ENCODE data around the gene DLGAP4. TPM values are rescaled to one million over a fixed set of nuclear protein-coding genes. Genes with fewer than 3 reads are reported as not detected.
A peak's percentile ranks its signal among the peaks of the same experiment; 100 is the strongest.

DLGAP4 gene
- total and polyA plus RNA-seq, 8 donors, result 15.1 to 92.2 (median 33.5) TPM

DNA sequence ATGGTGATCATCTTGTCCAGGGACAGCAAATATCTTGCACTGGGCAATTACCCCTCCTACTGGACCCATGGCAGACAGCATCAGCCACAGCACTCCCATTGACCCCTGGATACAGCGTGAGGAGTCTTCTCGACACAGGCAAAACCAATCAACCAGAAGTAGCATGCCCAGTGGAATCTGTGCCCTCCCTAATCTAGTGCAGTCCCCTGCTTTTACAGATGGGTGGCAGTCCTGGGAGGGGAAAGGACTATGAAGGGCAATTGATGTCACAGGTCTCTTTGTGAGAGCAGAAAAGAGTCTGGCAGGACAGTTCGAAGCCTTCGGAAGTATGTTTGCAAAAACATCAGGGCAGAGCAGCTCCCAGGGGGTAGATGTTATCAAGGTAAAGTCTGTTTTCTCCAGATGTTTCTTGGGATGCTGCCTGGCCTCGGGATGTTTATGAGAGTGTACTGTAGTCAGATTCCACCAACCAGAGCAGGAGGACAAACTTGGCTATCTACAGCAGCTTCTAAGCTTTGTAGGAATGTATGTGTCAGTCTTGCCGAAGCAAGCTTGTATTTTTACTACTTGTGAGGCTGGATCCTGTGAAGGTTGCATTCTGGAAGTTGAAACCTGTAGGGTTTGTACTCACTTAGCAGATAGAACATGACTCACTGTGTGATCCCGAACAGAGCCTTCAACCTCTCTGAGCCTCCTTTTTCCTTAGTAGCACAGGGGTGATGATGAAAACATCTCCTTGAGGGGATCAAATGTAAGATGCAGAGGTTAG, 172.2 kb downstream of the DLGAP4 start:
- TF ChIP-seq, protein P1, sequence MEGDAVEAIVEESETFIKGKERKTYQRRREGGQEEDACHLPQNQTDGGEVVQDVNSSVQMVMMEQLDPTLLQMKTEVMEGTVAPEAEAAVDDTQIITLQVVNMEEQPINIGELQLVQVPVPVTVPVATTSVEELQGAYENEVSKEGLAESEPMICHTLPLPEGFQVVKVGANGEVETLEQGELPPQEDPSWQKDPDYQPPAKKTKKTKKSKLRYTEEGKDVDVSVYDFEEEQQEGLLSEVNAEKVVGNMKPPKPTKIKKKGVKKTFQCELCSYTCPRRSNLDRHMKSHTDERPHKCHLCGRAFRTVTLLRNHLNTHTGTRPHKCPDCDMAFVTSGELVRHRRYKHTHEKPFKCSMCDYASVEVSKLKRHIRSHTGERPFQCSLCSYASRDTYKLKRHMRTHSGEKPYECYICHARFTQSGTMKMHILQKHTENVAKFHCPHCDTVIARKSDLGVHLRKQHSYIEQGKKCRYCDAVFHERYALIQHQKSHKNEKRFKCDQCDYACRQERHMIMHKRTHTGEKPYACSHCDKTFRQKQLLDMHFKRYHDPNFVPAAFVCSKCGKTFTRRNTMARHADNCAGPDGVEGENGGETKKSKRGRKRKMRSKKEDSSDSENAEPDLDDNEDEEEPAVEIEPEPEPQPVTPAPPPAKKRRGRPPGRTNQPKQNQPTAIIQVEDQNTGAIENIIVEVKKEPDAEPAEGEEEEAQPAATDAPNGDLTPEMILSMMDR (IDR thresholded peaks at IDR 0.05), result no peak
- 72 to 82% (median 77%) methylated on average over 7 of the region's 7 CpGs for WGBS, 5 donors
- peaks cover 46 to 80% (median 61%) of the 10 kb centered on the region in 4 donors for H3K4me1 ChIP-seq
- no peak overlapping the region for H3K27ac ChIP-seq
- intact Hi-C loops (cut with DNase I; ENCODE audit: low total_unique reads), result no loop called here
- H3K27me3 ChIP-seq, result no peaks in the 10 kb centered on the region
- no peak overlapping the region for H3K4me3 ChIP-seq
- no peaks in the 10 kb centered on the region for H3K9me3 ChIP-seq
- H3K36me3 ChIP-seq, result peaks cover 0 to 3% (median 0%) of the 10 kb centered on the region in 4 donors
- no peak for DNase-seq

DNA sequence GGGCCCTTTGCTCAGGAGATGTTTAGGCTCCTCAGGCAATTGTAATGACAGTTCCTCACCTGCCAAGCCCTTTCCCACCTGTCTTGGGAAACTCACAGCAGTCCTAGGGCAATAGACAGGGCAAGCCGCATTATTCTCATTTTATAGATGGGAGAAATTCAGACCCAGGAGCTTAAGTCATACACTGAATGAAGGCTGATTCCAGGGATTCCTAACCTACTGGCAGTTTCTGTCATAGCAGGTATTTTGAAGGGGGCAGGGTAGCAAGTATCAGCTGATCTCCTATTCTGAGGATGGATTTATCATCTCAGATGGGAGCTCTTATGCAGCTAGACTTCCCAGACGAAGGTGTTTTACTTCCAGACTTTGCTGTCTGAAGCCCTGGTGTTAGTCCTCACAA, 173.8 kb downstream of the DLGAP4 start:
- H3K4me1 ChIP-seq, result peaks cover 45 to 80% (median 61%) of the 10 kb centered on the region in 4 donors
- H3K27ac ChIP-seq, result peak overlapping the region in 1 of 5 donors; percentile 47
- H3K36me3 ChIP-seq, result peaks cover 0 to 3% (median 0%) of the 10 kb centered on the region in 4 donors
- DNase-seq, result no peak
- intact Hi-C loops (cut with DNase I; ENCODE audit: low total_unique reads), result no loop called here
- WGBS, 5 donors, result 84 to 100% (median 94%) methylated on average over 2 of the region's 2 CpGs
- no peak for TF ChIP-seq POLR2AphosphoS5 (IDR thresholded peaks at IDR 0.05)
- TF ChIP-seq, protein P1 (IDR thresholded peaks at IDR 0.05), result no peak
- TF ChIP-seq EP300 (IDR thresholded peaks at IDR 0.05), result no peak
- no peak for TF ChIP-seq POLR2A (IDR thresholded peaks at IDR 0.05)
- H3K9me3 ChIP-seq, result no peaks in the 10 kb centered on the region
- no peak overlapping the region for H3K4me3 ChIP-seq
- no peaks in the 10 kb centered on the region for H3K27me3 ChIP-seq

DNA sequence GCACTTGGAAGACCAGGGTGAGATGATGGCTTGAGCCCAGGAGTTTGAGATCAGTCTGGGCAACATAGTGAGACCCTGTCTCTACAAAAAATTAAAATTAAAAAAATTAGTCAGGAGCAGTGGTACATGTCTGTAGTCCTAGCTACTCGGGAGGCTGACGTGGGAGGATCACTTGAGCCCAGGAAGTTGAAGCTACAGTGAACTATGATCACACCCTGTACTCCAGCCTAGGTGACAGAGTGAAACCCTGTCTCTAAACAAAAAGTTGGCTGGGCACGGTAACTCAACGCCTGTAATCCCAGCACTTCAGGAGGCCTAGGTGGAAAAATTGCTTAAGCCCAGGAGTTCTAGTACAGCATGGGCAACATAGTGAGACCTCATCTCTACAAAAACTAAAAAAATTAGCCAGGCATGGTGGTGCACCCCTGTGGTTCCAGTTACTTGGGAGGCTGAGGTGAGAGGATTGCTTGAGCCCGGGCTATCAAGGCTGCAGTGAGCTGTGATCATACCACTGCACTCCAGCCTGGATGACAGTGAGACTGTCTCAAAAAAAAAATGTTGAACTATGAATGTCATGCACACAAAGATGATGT, 174.4 kb downstream of the DLGAP4 start:
- TF ChIP-seq EP300 (IDR thresholded peaks at IDR 0.05) (no peak), POLR2AphosphoS5 (IDR thresholded peaks at IDR 0.05) (no peak), POLR2A (IDR thresholded peaks at IDR 0.05) (no peak)
- TF ChIP-seq, protein P1 (IDR thresholded peaks at IDR 0.05), result no peak
- peaks cover 0 to 3% (median 0%) of the 10 kb centered on the region in 4 donors for H3K36me3 ChIP-seq
- H3K27me3 ChIP-seq, result no peaks in the 10 kb centered on the region
- WGBS, 5 donors, result 62 to 82% (median 72%) methylated on average over 5 of the region's 5 CpGs
- H3K9me3 ChIP-seq, result no peaks in the 10 kb centered on the region
- no peak for DNase-seq
- H3K4me1 ChIP-seq, result peaks cover 44 to 82% (median 62%) of the 10 kb centered on the region in 4 donors
- intact Hi-C loops (cut with DNase I; ENCODE audit: low total_unique reads), result no loop called here
- H3K27ac ChIP-seq, result peak overlapping the region in 1 of 5 donors; percentile 47
- no peak overlapping the region for H3K4me3 ChIP-seq

DNA sequence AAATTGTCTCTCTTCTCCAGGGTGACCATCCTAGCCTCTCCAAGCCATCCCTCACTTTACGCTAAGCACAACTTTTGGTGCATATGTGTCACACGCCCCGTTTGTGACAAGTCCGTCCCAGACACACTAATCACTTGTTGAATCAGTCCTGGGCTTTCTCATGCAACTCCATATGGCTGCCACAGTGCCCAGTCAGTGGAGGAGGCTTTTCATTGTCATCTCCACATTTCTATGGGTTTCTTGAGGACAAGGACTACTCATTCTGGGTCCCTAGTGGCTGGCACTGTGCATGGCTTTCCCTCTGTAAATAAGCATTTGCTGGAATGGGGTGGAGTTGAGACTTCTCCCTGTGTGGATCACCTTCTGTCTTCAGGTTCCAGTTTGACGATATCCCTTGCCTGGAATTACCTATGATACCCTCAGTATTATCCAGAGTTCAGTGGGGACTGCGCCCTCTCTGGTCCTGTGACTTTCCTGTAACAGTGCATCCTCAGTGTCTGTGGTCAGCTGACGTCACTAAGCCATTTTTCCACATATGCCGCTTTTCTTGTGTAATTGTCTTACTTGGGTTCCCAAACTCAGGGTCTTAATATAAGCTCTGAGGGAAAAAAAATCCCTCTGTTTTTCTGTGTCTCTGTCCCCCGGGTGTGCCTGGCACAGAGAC, 175.4 kb downstream of the DLGAP4 start:
- no peaks in the 10 kb centered on the region for H3K9me3 ChIP-seq
- peaks cover 0 to 3% (median 0%) of the 10 kb centered on the region in 4 donors for H3K36me3 ChIP-seq
- TF ChIP-seq EP300 (IDR thresholded peaks at IDR 0.05) (no peak), POLR2A (IDR thresholded peaks at IDR 0.05) (no peak), POLR2AphosphoS5 (IDR thresholded peaks at IDR 0.05) (no peak)
- TF ChIP-seq, protein P1 (IDR thresholded peaks at IDR 0.05), result no peak
- peaks cover 51 to 92% (median 68%) of the 10 kb centered on the region in 4 donors for H3K4me1 ChIP-seq
- WGBS, 5 donors, result 78 to 86% (median 82%) methylated on average over 9 of the region's 9 CpGs
- no peak overlapping the region for H3K4me3 ChIP-seq
- H3K27me3 ChIP-seq, result no peaks in the 10 kb centered on the region
- intact Hi-C loops (cut with DNase I; ENCODE audit: low total_unique reads), result no loop called here
- no peak for DNase-seq
- peak overlapping the region in 1 of 5 donors; percentile 47 for H3K27ac ChIP-seq

All from stomach (tissue), 9 donors.